SHP77 (cell line): ENCODE results near the gene MAD2L1BP.
"Not testable (repeated sequence)": the region's sequence is repeated elsewhere in the genome, so short reads cannot be mapped to it uniquely, and the experiment has no call there.

Source experiments
- DNase-seq, 2 experiments: peaks; one replicate each; lab custom pipeline; 2025; lab: John Stamatoyannopoulos, UW

MAD2L1BP gene

GRCh38 chr6:43627008-43627825 lies 8.4 kb upstream of the MAD2L1BP start:
- DNase-seq = peak; percentile 84 to 90

GRCh38 chr6:43628393-43629103 lies 7.1 kb upstream of the MAD2L1BP start:
- peak; percentile 14 to 60 for DNase-seq

GRCh38 chr6:43629104-43629504 lies 6.5 kb upstream of the MAD2L1BP start, which contains the start of gene GTPBP2:
Gene GTPBP2, minus strand, starts transcription at chr6:43629264. Its CDS starts 102 bp downstream, at chr6:43629162.
- DNase-seq = peak; percentile 96 to 98

GRCh38 chr6:43629505-43630300 lies 5.9 kb upstream of the MAD2L1BP start:
- peak; percentile 94 for DNase-seq

GRCh38 chr6:43630980-43631619 lies 4.5 kb upstream of the MAD2L1BP start:
- no peak for DNase-seq

GRCh38 chr6:43633002-43633401 lies 2.6 kb upstream of the MAD2L1BP start:
- DNase-seq = not testable (repeated sequence)

GRCh38 chr6:43634702-43635303 lies 837 bp upstream of the MAD2L1BP start:
- DNase-seq = no peak

- no peak for DNase-seq
Measured at GRCh38 chr6:43636308-43636659, 644 bp downstream of the MAD2L1BP start.

GRCh38 chr6:43639984-43640800 lies 4.6 kb downstream of the MAD2L1BP start:
- DNase-seq = no peak

GRCh38 chr6:43644940-43645612 lies 9.4 kb downstream of the MAD2L1BP start, which contains the start of gene RSPH9:
Gene RSPH9, plus strand, starts transcription at chr6:43645036. Its CDS starts 63 bp downstream, at chr6:43645099.
- no peak for DNase-seq

- no peak for DNase-seq
Measured at GRCh38 chr6:43645613-43645964, 9.9 kb downstream of the MAD2L1BP start.

GRCh38 chr6:43647613-43648012 lies 12.0 kb downstream of the MAD2L1BP start:
- DNase-seq = no peak

- no peak for DNase-seq
Measured at GRCh38 chr6:43648248-43648647, 12.6 kb downstream of the MAD2L1BP start.

GRCh38 chr6:43652822-43653221 lies 17.2 kb downstream of the MAD2L1BP start:
- DNase-seq = not testable (repeated sequence)

- DNase-seq = no peak
Measured at GRCh38 chr6:43657221-43657802, 21.7 kb downstream of the MAD2L1BP start.

GRCh38 chr6:43658161-43658560 lies 22.5 kb downstream of the MAD2L1BP start:
- no peak for DNase-seq

- DNase-seq = not testable (repeated sequence)
Measured at GRCh38 chr6:43662948-43663347, 27.3 kb downstream of the MAD2L1BP start.

GRCh38 chr6:43665376-43665775 lies 29.7 kb downstream of the MAD2L1BP start:
- no peak for DNase-seq

- DNase-seq = no peak
Measured at GRCh38 chr6:43666196-43666920, 30.7 kb downstream of the MAD2L1BP start.
